Stimulated activated naive B cell treated with anti-CD40 and anti-IgM and Interleukin-4, amounts not matched to agents 10 μg/mL and 1 μg/mL and 100 μg/mL, for 72 hours (primary cell): ENCODE data around the gene MILR1.
"Not testable (repeated sequence)": the region's sequence is repeated elsewhere in the genome, so short reads cannot be mapped to it uniquely, and the experiment has no call there.

Experiments
- ATAC-seq, 2 donors: fragments of 150-1000 bp; cut with Tn5 transposase; replicated peaks; 2 replicates each; pipeline ENCODE4 v1.10.0; 2021; ENCODE audit warnings: moderate library complexity in 1 of 2
- DNase-seq: peaks from one replicate; pipeline ENCODE4 v3.0.0; 2021
- H3K27ac Mint-ChIP-seq: one replicate; pipeline ENCODE4 v1.8.0; 2022; ENCODE audit warnings: mild to moderate bottlenecking, mixed read lengths
- H3K27me3 Mint-ChIP-seq, 2 donors: one replicate each; pipeline ENCODE4 v1.8.0; 2022; ENCODE audit warnings: mixed read lengths in 2 of 2
- H3K36me3 Mint-ChIP-seq, 2 donors: one replicate each; pipeline ENCODE4 v1.8.0; 2022; ENCODE audit warnings: mixed read lengths in 2 of 2, mild to moderate bottlenecking in 1 of 2
- H3K4me1 Mint-ChIP-seq, 2 donors: one replicate each; pipeline ENCODE4 v1.8.0; 2022; ENCODE audit warnings: mixed read lengths in 2 of 2, mild to moderate bottlenecking in 1 of 2
- H3K4me3 Mint-ChIP-seq, 2 donors: one replicate each; pipeline ENCODE4 v1.8.0; 2022; ENCODE audit warnings: mild to moderate bottlenecking in 2 of 2, mixed read lengths in 2 of 2, moderate library complexity in 1 of 2
- H3K9me3 Mint-ChIP-seq, 2 donors: one replicate each; pipeline ENCODE4 v1.8.0; 2022; ENCODE audit warnings: mixed read lengths in 2 of 2, mild to moderate bottlenecking in 1 of 2

MILR1 gene

DNA sequence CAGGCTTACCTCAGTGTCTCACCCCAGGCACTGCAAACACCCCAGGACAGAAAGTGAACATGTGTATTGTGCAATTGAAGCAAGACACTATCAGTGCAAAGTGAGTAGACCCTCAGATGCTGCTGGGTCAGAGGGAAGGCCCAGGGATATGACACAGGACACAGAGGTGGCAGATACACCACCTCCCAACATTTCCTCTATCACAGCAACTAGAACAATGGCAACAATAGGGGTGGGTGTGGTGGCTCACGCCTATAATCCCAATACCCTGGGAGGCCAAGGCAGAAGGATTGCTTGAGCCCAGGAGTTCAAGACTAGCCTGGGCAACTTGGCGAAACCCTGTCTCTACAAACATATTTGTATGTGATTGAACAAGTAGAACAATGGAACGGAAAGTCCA, 22.5 kb downstream of the MILR1 start:
- H3K27ac Mint-ChIP-seq, result no peak overlapping the region
- no peak for ATAC-seq
- H3K36me3 Mint-ChIP-seq, result peaks cover 0 to 8% of the 10 kb centered on the region in 2 donors

DNA sequence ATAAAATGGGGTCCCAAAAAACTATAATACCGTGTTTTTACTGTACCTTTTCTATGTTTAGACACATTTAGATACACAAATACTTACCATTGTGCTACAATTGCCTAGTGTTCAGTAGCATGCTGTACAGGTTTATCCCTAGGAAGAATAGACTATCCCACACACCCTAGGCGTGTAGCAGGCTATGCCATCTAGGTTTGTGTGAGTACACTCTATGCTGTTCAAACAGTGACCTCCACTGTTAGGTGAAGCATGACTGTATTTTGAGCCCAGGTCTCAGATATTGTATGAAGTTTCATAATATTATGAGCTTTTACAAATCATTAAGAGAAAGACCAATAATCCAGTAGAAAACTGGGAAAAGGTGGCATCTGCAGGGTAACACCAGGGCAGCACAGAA, 23.6 kb downstream of the MILR1 start:
- no peak for ATAC-seq
- Mint-ChIP-seq H3K4me3 (no peak overlapping the region), H3K4me1 (no peaks in the 10 kb centered on the region), H3K27me3 (no peaks in the 10 kb centered on the region), H3K36me3 (peaks cover 0 to 9% of the 10 kb centered on the region in 2 donors), H3K9me3 (no peaks in the 10 kb centered on the region), H3K27ac (no peak overlapping the region)
- DNase-seq, result no peak

More for the DNA sequence above, 22.5 kb downstream of the MILR1 start:
- Mint-ChIP-seq H3K9me3 (no peaks in the 10 kb centered on the region), H3K4me1 (no peaks in the 10 kb centered on the region), H3K4me3 (no peak overlapping the region), H3K27me3 (no peaks in the 10 kb centered on the region)
- no peak for DNase-seq

DNA sequence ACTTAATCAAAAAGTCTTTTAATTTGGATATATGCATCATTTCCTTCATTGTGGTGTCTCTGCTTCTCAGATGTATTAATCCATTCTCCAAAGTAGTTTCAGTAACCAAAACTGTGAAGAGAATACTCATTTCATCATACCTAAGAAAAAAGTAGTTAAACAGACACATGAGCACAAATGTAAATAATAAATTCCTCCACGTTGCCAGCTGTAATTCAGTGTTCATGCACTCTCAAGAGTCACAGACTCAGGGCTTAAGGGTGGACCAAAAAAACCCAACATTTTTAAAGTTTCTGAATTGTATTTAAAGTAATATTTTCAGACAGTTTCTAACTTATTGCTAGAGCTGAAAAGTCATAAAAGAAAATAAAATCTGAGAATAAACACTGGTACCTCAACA, 28.9 kb downstream of the MILR1 start:
- Mint-ChIP-seq H3K9me3 (no peaks in the 10 kb centered on the region), H3K27ac (no peak overlapping the region), H3K36me3 (peaks cover 10 to 14% of the 10 kb centered on the region in 2 donors), H3K4me1 (no peaks in the 10 kb centered on the region), H3K4me3 (no peak overlapping the region), H3K27me3 (no peaks in the 10 kb centered on the region)
- ATAC-seq, result no peak
- DNase-seq, result no peak

DNA sequence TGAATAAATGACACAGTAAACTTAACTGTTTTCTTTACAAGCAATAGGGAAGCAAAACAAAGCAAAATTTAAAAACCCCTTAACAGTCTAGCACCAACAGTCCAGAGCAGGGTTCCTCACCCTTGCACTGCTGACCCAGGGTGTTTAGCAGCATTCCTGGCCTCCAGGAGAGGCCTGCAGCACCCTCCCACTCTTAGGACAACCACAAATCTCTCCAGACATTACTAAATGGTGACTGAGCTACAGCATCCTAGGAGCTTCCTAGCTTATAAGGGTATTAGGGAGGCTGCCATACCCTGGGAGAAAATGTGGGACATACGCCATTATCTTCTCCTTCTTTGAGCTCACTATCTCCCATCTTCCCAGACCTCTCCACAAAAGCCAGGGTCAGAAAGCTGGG, 32.0 kb downstream of the MILR1 start:
- Mint-ChIP-seq H3K27ac (no peak overlapping the region), H3K4me1 (peaks cover 0 to 5% of the 10 kb centered on the region in 2 donors), H3K9me3 (no peaks in the 10 kb centered on the region), H3K36me3 (peaks cover 22 to 33% of the 10 kb centered on the region in 2 donors), H3K27me3 (no peaks in the 10 kb centered on the region), H3K4me3 (no peak overlapping the region)
- no peak for ATAC-seq
- DNase-seq, result no peak

DNA sequence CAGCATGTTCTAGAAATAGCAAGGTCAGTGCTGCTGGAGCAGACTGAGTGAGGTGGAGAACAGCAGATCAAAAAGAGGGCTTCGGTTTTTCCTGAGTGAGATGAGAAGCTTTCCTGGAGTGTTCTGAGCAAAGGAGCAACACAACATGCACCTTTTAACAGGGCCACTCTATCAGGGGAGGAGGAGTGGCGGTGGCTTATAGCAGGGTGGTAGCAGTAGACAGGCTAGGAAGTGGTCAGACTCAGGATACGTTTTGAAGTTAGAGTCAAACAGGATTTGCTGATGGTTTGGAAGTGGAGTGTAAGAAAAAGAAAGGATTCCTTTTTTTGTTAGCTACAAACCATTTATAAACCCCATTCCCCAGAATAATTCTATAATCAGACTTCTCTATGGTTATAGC, 35.5 kb downstream of the MILR1 start:
- Mint-ChIP-seq H3K4me1 (peaks cover 0 to 5% of the 10 kb centered on the region in 2 donors), H3K36me3 (peaks cover 26 to 31% of the 10 kb centered on the region in 2 donors), H3K27me3 (no peaks in the 10 kb centered on the region), H3K27ac (no peak overlapping the region), H3K9me3 (no peaks in the 10 kb centered on the region), H3K4me3 (no peak overlapping the region)
- no peak for DNase-seq
- no peak for ATAC-seq

DNA sequence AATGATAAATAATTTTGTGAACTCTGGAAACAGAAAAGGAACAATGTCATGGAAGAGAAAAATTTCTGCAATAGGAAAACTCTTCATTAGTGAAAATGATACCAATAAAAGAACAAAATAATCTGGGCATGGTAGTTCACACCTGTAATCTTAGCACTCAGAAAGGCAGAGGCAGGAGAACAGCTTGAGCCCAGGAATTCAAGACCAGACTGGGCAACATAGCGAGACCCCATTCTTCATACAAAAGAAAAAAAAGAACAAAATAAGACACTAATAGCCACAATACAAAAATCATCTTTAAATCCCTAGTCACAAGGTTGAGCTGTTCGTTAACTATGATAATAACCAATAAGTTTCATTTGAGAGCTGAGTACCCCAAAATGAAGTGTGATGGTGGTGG, 39.4 kb downstream of the MILR1 start:
- Mint-ChIP-seq H3K36me3 (peaks cover 33 to 34% of the 10 kb centered on the region in 2 donors), H3K9me3 (no peaks in the 10 kb centered on the region), H3K27ac (no peak overlapping the region), H3K4me1 (peaks cover 0 to 5% of the 10 kb centered on the region in 2 donors), H3K4me3 (no peak overlapping the region), H3K27me3 (no peaks in the 10 kb centered on the region)
- no peak for DNase-seq
- no peak for ATAC-seq

DNA sequence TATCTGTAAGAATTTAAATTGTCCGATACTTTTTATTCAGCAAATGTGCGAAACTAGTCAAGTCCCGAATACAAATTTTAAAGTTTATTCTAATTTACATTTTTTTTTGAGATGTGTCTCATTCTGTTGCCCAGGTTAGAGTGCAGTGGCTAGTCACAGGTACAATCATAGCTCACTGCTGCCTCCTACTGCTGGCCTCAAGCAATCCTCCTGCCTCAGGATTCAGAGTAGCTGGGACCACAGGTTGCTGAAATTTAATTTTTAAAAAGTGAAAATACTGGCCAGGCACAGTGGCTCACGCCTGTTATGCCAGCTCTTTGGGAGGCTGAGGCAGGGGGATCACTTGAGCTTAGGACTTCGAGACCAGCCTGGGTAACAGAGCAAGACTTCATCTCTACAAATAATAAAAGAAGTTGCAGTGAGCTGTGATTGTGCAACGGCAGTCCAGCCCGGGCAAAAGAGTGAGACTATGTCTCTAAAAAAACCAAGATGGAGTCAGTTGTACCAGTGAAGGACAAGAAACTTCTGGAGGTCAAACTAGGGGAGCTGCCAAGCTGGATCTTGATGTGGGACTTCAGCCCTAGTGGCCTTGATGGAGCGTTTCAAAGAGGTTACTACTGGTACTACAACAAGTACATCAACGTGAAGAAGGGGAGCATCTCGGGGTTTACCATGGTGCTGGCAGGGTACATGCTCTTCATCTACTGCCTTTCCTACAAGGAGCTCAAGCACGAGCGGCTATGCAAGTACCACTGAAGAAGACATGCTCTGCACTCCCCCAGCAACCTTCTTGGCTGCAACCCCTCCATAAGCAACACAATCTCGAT, 42.3 kb downstream of the MILR1 start:
- Mint-ChIP-seq H3K4me3 (no peak overlapping the region), H3K27me3 (no peaks in the 10 kb centered on the region), H3K27ac (no peak overlapping the region), H3K4me1 (peaks cover 8 to 18% of the 10 kb centered on the region in 2 donors), H3K9me3 (no peaks in the 10 kb centered on the region), H3K36me3 (peaks cover 29 to 34% of the 10 kb centered on the region in 2 donors)
- peak; percentile 76 to 77 for ATAC-seq
- no peak for DNase-seq

DNA sequence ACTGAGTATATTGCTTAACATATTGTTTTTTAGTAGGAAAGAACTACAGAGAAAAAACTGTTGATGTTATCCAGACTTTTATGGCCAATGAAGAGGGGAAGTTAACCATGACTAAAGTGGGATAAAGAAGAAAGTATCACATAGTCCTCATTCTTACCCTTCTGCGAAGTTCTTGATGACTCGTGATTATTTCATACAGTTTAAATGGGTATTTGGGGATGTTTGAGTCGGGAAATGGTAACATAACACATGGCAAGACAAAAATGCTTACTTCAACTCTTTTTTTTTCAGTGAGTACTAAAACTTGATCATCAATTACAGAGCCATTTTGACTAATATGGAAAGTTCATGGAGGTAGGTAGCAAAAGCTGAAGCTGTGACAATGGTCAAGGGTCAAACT, 43.1 kb downstream of the MILR1 start:
- H3K27me3 Mint-ChIP-seq, result no peaks in the 10 kb centered on the region

DNA sequence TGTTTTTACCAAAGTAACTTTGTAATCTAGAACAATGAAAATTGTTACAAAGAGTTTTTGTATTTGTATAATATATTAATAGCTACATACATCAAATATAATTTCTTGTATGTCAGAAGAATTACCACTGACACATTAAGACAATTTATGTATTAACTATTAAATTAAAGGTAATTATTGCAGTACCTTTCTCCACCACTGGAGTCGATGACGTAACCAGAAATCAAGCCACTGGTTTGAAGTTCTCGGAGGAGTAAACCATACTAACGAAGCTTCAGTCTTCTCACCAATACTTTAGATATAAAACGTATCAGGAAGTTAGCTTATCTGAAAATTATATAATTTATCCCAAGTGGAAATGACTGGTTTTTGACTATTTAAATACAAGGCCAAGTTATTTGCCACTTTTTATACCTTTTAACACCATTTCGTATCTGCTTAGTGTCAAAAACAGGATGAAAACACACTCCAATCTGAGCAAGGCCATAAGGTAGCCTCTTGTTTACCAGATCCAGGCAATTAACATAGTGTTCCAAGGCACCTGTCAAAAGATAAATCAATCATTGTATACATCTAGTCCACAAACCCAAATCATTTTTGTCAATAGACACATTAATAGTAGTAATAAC, 43.7 kb downstream of the MILR1 start:
- Mint-ChIP-seq H3K9me3 (no peaks in the 10 kb centered on the region), H3K4me1 (peaks cover 14 to 28% of the 10 kb centered on the region in 2 donors), H3K27me3 (no peaks in the 10 kb centered on the region), H3K36me3 (peaks cover 33 to 41% of the 10 kb centered on the region in 2 donors), H3K4me3 (no peak overlapping the region), H3K27ac (no peak overlapping the region)
- DNase-seq, result no peak
- no peak for ATAC-seq

More for the DNA sequence above, 43.1 kb downstream of the MILR1 start:
- ATAC-seq (no peak), DNase-seq (no peak)
- H3K27ac Mint-ChIP-seq, result no peak overlapping the region
- no peak overlapping the region for H3K4me3 Mint-ChIP-seq
- H3K9me3 Mint-ChIP-seq, result no peaks in the 10 kb centered on the region
- peaks cover 10 to 22% of the 10 kb centered on the region in 2 donors for H3K4me1 Mint-ChIP-seq
- H3K36me3 Mint-ChIP-seq, result peaks cover 33 to 41% of the 10 kb centered on the region in 2 donors

DNA sequence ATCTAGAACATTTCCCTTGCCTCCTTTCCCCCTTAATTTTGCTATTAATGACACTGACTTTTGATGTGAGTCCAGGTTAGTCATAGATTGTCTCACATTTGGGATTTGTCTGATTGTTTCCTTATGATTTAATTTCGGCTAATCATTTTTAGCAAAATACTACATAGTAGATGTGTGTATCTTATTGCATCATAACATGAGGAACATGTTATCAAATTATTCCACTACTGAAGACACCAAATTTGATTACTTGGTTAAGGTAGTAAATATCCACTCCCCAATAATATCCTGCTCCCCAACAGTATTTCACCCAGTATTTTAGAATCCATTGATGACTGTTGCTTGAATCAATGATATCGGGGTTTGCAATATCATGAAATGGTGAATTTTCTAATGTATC, 45.2 kb downstream of the MILR1 start:
- no peak overlapping the region for H3K27ac Mint-ChIP-seq
- peaks cover 39 to 41% of the 10 kb centered on the region in 2 donors for H3K36me3 Mint-ChIP-seq
- no peaks in the 10 kb centered on the region for H3K27me3 Mint-ChIP-seq
- no peak for ATAC-seq
- H3K4me3 Mint-ChIP-seq, result peak overlapping the region; percentile 76 to 85
- no peak for DNase-seq
- peaks cover 24 to 43% of the 10 kb centered on the region in 2 donors for H3K4me1 Mint-ChIP-seq
- no peaks in the 10 kb centered on the region for H3K9me3 Mint-ChIP-seq

DNA sequence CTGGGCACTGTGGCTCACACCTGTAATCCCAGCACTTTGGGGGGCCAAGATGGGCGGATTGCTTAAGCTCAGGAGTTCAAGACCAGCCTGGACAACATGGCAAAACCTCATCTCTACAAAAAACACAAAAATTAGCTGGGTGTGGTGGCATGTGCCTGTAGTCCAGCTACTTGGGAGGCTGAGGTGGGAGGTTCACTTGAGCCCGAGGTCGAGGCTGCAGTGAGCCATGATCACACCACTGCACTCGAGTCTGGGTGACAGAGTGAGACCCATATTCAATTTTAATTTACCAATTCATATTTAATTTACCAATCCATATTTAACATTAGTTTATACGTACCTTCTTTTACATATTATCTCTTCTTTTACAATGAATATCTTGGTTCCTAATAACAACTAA, 46.4 kb downstream of the MILR1 start:
- peak overlapping the region; percentile 95 to 97 for H3K4me3 Mint-ChIP-seq
- not testable (repeated sequence) for H3K27me3 Mint-ChIP-seq, ATAC-seq, H3K9me3 Mint-ChIP-seq, DNase-seq
- peak overlapping the region; percentile 83 for H3K27ac Mint-ChIP-seq
- peaks cover 31 to 55% of the 10 kb centered on the region in 2 donors for H3K4me1 Mint-ChIP-seq
- peaks cover 46% of the 10 kb centered on the region in 2 donors for H3K36me3 Mint-ChIP-seq

DNA sequence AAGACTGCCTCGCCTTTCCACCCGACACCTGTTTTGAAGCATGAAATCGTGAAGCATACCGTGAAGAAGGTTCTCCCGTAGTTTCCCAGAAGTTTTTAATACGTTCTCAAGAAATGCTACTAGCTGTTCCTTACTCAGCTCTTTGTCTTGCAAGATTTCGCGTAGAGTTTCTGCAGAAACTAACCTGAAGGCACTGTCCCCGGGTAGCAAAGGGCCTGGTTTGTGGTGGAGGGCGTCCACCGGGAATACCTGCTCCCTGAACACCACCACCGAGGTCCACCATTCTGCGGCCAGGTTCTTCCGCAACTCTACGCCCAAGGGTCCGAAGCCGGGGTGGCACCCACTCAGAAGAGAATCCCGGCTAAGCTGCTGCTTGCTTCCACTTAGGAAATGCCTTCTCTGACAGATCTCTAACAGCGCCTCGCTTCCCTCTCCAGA, 47.5 kb downstream of the MILR1 start:
- Mint-ChIP-seq H3K4me1 (peaks cover 40 to 66% of the 10 kb centered on the region in 2 donors), H3K36me3 (peaks cover 49 to 52% of the 10 kb centered on the region in 2 donors)
- no peak for DNase-seq

DNA sequence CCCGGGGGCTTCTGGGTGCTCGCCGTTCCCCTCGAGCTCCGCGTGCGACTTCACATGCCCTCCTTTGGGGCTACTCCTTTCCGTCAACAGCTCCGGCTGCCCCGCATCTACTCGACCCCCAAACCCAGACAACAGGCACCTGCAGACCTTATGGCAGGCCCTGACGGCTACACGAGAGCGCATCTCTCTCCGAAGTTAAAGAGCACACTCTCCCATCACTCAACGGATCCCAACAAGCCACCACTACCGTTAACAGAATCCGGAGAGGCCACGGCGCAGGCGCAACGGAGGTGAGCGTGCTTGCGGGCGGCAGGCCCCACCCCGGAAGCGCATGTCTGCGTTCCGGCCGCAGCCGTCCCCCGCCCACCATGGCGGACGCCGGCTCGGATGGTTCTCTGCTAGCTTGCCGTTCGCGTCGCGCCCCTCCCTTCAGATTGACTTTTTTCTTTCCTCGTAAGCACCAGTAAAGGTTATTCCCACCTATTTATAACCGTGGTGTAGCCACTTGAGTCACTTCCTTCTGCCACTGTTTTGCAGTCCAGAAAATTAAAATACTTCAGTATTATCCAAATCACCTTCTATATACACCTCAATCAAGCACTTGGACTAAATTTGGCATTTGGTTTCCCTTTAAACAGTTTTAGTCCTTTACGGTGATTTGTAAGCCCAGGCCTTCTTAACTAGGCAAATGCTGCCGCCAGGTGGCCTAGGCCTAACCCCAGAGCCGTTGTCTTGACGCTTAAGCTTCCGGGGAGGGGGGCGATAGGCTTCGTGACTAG, 48.1 kb downstream of the MILR1 start, which contains the start of gene POLG2:
POLG2 (minus strand) TSS at position 269 of the 779 bp plus-strand sequence; CDS start at position 183, 86 bp downstream.
- ATAC-seq (peak; percentile 81 to 92), DNase-seq (peak; percentile 94)
- H3K36me3 Mint-ChIP-seq, result peaks cover 48 to 54% of the 10 kb centered on the region in 2 donors
- peak within 1 kb of the TSS; percentile 97 for H3K27ac Mint-ChIP-seq
- no peaks in the 10 kb centered on the region for H3K27me3 Mint-ChIP-seq
- H3K9me3 Mint-ChIP-seq, result no peaks in the 10 kb centered on the region
- peaks cover 46 to 72% of the 10 kb centered on the region in 2 donors for H3K4me1 Mint-ChIP-seq
- peak within 1 kb of the TSS; percentile 95 to 97 for H3K4me3 Mint-ChIP-seq

More for the DNA sequence above, 47.5 kb downstream of the MILR1 start:
- H3K9me3 Mint-ChIP-seq, result no peaks in the 10 kb centered on the region
- no peaks in the 10 kb centered on the region for H3K27me3 Mint-ChIP-seq
- H3K4me3 Mint-ChIP-seq, result peak overlapping the region; percentile 95 to 97
- no peak for ATAC-seq
- peak overlapping the region; percentile 97 for H3K27ac Mint-ChIP-seq

DNA sequence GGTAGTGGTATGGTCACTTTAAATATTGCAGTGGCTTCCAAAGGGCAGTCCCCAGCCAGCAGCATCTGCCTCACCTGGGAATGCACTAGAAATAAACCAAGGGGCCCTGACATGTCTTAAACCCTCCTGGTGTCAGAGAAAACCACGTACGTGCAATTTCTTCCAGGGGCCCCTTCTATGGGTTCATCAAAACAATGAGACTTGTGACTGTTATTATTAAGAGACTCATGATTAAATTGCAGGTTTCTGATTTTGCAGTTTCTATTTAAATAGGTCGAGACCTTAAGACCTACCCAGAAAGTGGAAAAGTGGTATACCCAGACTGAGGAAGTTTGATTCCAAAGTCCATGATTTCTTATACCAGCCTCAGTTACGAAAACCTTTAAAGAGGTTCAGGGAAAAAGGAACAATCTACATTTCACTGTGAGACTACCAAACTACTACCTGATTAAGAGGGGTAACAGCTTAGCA, 48.7 kb downstream of the MILR1 start:
- Mint-ChIP-seq H3K9me3 (no peaks in the 10 kb centered on the region), H3K27ac (peak overlapping the region; percentile 97), H3K4me1 (peaks cover 51 to 78% of the 10 kb centered on the region in 2 donors), H3K27me3 (no peaks in the 10 kb centered on the region), H3K4me3 (peak overlapping the region; percentile 95 to 97), H3K36me3 (peaks cover 50 to 61% of the 10 kb centered on the region in 2 donors)
- no peak for DNase-seq
- no peak for ATAC-seq
